HG02759 (cell line): ENCODE results near the gene PDE8A.

Experiments used
- ATAC-seq: cut with Tn5 transposase; IDR thresholded peaks from one replicate; pipeline ENCODE4 v1.9.1; 2021; ENCODE audit warnings: mild to moderate bottlenecking, moderate library complexity; ENCODE audit not compliant: unreplicated experiment

PDE8A gene

DNA sequence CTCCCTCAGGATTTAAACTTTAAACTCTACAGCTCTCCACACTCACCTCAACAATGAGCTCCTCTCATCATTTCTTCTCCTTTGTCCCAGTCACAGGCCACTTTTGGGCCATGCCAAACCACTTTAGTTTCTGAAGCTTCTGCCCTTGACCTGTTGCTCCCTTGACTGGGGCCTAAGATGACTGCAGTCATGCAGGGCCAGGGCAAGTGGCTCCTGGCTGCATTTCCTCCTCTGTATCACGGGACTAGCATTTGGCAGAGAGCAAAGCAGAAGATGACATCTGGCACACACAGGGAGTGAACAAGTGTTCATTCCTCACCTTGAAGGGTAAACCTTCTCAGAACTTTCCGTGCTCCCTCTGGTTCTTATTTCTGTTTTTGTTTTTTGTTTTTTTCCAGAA is 136.9 kb downstream of the PDE8A start:
- ATAC-seq: no peak

DNA sequence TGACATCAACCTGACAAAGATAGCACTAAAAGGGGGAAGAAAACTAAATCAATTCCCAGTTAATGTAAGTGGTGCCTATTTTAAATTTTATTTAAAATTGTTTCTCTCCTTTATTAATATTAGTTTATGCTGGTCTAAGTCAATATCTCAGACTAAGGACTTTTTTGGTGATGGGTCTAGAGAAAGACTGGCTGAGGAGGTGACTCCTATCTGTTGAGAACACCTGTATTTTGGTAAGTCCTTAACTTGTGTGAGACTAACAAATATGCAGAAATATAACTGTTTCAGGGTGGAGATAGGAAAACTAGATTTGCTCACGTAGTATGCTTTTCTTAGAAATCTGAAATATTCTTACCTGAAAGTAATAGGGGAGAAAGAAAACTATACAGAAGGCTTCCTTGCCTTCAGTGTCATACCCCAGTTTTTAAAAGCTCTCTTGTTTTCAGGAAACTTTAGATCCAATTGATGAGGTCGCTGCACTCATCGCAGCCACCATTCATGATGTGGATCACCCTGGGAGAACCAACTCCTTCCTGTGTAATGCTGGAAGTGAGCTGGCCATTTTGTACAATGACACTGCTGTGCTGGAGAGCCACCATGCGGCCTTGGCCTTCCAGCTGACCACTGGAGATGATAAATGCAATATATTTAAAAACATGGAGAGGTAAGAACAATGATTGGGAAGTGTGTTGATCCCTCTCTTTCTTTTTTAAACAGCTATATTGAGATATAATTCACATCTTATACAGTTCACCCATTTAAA is 138.9 kb downstream of the PDE8A start:
- ATAC-seq: no peak

GRCh38 chr15:85124173-85124572 is 142.5 kb downstream of the PDE8A start:
- no peak for ATAC-seq

GRCh38 chr15:85125056-85125661 is 143.5 kb downstream of the PDE8A start:
- ATAC-seq: no peak

GRCh38 chr15:85128621-85129020 is 147.0 kb downstream of the PDE8A start:
- no peak for ATAC-seq

GRCh38 chr15:85129881-85130280 is 148.2 kb downstream of the PDE8A start:
- no peak for ATAC-seq

DNA sequence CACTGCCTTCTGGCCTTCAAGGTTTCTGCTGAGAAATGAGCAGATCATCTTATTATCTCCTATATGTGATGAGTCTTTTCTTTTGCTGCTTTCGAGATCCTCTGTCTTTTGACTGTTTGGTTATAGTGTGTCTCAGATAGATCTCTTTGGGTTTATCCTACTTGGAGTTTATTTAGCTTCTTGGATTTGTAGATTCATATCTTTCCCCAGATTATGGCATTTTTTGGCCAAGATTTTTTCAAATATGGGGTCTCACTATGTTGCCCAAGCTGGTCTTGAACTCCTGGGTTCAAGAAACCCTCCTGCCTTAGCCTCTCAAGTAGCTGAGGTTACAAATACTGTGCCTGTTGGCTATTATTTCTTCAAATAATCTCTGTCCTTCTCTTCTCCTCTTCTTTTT is 150.3 kb downstream of the PDE8A start:
- ATAC-seq: no peak

- no peak for ATAC-seq
These were observed 152.1 kb downstream of the PDE8A start for GRCh38 chr15:85133709-85134108.

DNA sequence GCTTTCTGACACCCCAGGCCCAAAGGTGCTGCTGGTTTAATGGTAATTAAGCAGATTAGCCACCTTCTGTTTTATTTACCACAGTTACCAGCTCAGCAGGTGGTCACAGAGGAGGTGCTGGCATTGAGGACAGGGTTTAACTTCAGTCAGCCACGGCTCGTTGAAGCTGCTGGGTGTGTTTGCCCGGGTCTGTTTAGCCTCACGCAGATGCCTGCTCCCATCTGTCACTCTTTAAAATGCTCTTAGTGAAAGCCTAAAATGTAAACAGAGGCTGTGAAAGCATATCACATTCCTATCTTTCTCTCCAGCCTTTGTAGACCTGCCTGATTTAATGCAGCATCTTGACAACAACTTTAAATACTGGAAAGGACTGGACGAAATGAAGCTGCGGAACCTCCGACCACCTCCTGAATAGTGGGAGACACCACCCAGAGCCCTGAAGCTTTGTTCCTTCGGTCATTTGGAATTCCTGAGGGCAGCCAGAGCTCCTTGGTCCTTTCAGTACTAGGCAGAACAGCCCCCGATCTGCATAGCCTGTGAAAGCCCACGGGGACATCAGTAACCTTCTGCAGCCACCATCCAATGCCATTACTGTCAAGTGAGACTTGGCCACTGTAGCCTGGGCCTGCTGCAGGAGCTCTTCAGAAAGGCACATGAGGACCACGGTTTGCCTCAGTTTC is 156.0 kb downstream of the PDE8A start:
- ATAC-seq: no peak

DNA sequence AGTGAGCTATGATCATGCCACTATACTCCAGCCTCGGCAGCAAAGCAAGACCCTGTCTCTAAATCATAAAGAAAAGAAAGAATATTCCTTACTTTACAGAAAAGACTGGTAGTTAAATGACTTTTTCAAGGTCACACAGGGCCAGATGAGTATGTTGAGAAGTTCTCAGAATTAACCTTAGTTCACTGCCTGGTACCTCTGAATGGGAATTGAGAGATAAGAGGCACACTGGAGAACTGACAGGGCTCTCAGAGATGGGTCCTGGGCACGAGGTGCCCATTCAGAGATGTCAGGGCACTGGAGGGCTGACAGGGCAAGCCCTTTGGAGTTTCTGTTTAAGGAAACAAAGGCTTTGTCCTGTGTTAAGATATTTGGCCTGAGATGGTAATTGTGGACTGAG is 157.7 kb downstream of the PDE8A start:
- no peak for ATAC-seq

DNA sequence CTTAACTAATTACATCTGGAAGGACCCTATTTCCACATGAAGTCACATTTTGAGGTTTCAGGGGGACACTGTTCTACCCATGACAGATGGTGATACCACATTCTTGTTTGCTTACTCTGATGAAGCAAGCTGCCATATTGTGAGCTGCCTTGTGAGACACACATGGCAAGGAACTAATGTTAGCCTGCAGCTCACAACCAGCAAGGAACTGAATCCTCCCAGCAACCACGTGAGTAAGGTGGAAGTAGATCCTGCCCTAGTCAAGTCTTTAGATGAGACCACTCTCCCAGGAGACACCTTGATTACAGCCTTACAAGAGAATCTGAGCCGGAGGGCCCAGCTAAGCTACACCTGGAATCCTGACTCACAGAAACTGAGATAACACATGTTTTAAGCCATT is 160.1 kb downstream of the PDE8A start:
- no peak for ATAC-seq

DNA sequence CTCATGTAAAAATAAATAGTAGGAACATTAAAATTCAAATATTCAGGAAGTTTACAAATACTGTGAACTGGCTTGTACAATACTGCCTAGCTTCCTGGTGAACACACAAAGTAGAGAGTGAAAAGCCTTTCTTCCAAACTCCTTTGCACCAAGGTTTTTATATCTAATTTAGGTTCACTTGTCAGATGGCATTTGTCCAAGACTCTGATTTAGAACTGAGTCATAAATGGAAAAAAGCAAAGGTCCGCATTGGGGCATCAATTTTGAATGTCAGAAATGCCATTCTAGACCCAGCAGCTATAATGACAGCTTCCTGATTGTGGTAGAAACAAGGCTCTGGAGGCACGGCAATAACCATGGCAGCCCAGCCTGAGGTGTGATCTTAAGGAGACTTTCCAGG is 160.7 kb downstream of the PDE8A start:
- ATAC-seq: no peak

GRCh38 chr15:85149465-85150129 is 167.9 kb downstream of the PDE8A start:
- no peak for ATAC-seq

DNA sequence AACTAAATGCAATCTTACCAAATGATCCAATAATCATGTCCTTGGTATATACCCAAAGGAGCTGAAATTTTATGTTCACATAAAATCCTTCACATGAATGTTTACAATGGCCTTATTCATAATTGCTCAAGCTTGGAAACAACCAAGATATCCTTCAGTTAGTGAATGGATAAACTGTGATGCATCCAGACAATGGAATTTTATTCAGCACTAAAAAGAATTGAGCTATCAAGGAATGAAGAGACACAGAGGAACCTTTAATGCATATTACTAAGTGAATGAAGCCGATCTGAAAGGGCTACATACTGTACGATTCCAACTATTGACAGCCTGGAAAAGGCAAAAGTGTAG is 168.4 kb downstream of the PDE8A start:
- no peak for ATAC-seq

DNA sequence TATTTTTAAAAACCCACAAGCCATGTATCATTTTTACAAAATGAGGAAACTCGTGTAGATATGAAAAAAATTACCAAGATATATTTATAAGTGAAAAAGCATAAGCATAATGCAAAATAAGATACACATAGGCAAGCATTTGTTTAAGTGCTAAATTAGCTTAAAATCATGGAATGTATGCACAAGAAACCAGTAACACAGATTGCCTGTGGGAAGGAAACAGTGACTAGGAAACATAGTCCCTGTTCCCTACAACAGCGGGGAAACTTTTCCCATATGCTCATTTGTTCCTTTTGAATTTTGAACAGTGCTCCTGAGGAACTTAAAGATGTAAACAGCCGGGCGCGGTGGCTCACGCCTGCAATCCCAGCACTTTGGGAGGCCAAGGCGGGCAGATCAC is 169.5 kb downstream of the PDE8A start:
- ATAC-seq: no peak

- ATAC-seq: no peak
These were observed 170.2 kb downstream of the PDE8A start for GRCh38 chr15:85151861-85152260.

DNA sequence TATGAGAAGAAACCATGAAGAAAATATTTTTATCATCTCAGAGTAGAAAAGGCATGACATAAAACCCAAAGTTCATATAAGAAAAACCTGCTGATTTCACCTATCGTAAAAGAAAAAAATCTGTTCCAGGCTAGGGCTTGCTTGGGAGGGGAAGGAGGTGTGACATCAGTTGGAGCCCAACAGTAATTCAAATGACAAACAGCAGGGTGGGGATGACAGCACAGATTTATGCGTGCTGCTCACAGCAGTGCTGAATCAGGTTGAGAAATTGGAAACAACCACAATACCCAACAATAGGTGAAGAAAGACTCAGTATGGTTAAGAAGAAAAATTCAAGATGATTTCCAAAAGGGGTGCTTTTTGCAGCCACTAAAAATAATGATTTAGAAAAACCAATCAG is 172.4 kb downstream of the PDE8A start:
- no peak for ATAC-seq

GRCh38 chr15:85155360-85155759 is 173.7 kb downstream of the PDE8A start:
- no peak for ATAC-seq

GRCh38 chr15:85155857-85156256 is 174.2 kb downstream of the PDE8A start:
- ATAC-seq: no peak

GRCh38 chr15:85157344-85157743 is 175.7 kb downstream of the PDE8A start:
- ATAC-seq: no peak

GRCh38 chr15:85162237-85162636 is 180.6 kb downstream of the PDE8A start:
- no peak for ATAC-seq
